ENCODE measurements around the gene PIP4K2A. TPM values are rescaled to one million over a fixed set of nuclear protein-coding genes. Genes with fewer than 3 reads are reported as not detected.

PIP4K2A gene
- total and polyA plus RNA-seq, 2 of the 13 experiments (the other 11 are each of a cell fraction or from before 2014, with no cell fraction given): 9.1 to 22.6 TPM

GRCh38 chr10:22624287-22624738, 90.1 kb downstream of the PIP4K2A start (continued):
- no peak for TF ChIP-seq USF2 (IDR thresholded peaks at IDR 0.05; ENCODE audit: low read depth, low read length)
- TF ChIP-seq USF2 (CRISPR knock-in tag; IDR thresholded peaks at IDR 0.05; ENCODE audit: borderline replicate concordance): no peak
- no peak for TF ChIP-seq ZBTB26 (CRISPR knock-in tag; IDR thresholded peaks at IDR 0.05; ENCODE audit: borderline replicate concordance)
- peak; percentile 18 to 85; a peak in 2 of 4 replicates for TF ChIP-seq NR2F1 (CRISPR knock-in tag; IDR thresholded peaks at IDR 0.05)
- peak; percentile 42; the same call in 1 of the 2 replicates for TF ChIP-seq THAP11 (CRISPR knock-in tag; IDR thresholded peaks at IDR 0.05)
- TF ChIP-seq ZFYVE20 (CRISPR knock-in tag; IDR thresholded peaks at IDR 0.05; ENCODE audit: borderline replicate concordance, low read depth): no peak
- no peak for TF ChIP-seq HOXA9 (CRISPR knock-in tag; IDR thresholded peaks at IDR 0.05; ENCODE audit: borderline replicate concordance)
- peak; percentile 77; the same call in 1 of the 2 replicates for TF ChIP-seq SOX5 (CRISPR knock-in tag; IDR thresholded peaks at IDR 0.05; ENCODE audit: borderline replicate concordance)
- peak; percentile 33; the same call in 1 of the 2 replicates for TF ChIP-seq THRA (CRISPR knock-in tag; IDR thresholded peaks at IDR 0.05; ENCODE audit: borderline replicate concordance)
